ENCODE results near the gene HLCS. TPM values are rescaled to one million over a fixed set of nuclear protein-coding genes. Genes with fewer than 3 reads are reported as not detected.

Gene HLCS
- total and polyA plus RNA-seq, 2 of the 8 experiments (the other 6 are each of a cell fraction or from before 2014, with no cell fraction given) = 4.7 to 12.2 TPM

- WGBS, 2 experiments (ENCODE audit: extremely low coverage in 1 of 2, insufficient coverage in 1 of 2, insufficient read length in 1 of 2, insufficient replicate concordance in 2 of 2, low coverage in 1 of 2, low lambda C conversion rate in 2 of 2, missing lambda C conversion rate in 1 of 2) = 94% methylated on average over 3 of the region's 3 CpGs; no CpG with 5 or more reads in 1 of the 2 experiments
- no peak for TF ChIP-seq TAF7 (optimal IDR thresholded peaks at IDR 0.05; ENCODE audit: borderline replicate concordance, low read depth, low read length)
- TF ChIP-seq POU5F1 (IDR thresholded peaks at IDR 0.05; ENCODE audit: low read depth, low read length) = no peak
- no peak for TF ChIP-seq TCF12 (IDR thresholded peaks at IDR 0.05; ENCODE audit: low read depth, low read length)
- no peak for TF ChIP-seq ASH2L (IDR thresholded peaks at IDR 0.05; ENCODE audit: low read length)
- TF ChIP-seq ATF2 (IDR thresholded peaks at IDR 0.05; ENCODE audit: low read length) = no peak
- TF ChIP-seq POLR2A (IDR thresholded peaks at IDR 0.05; ENCODE audit: control extremely low read depth in 1 of 2, low read depth in 2 of 2, low read length in 2 of 2) = no peak
- no peak for TF ChIP-seq CREB1 (IDR thresholded peaks at IDR 0.05)
Measured at GRCh38 chr21:36813052-36813451, 153.4 kb downstream of the HLCS start.

More at GRCh38 chr21:36813052-36813451, 153.4 kb downstream of the HLCS start:
- no peak for DNase-seq (ENCODE audit: low read depth in 1 of 2, low spot score in 2 of 2)
- Histone ChIP-seq H3K14ac (ENCODE audit: insufficient read length) (no peak overlapping the region), H2AFZ (ENCODE audit: low read length) (no peak overlapping the region), H2BK120ac (replicated peaks; ENCODE audit: low read depth, low read length) (no peak overlapping the region), H2BK15ac (ENCODE audit: low read length) (no peak overlapping the region), H2BK12ac (ENCODE audit: low read depth, low read length) (no peak overlapping the region), H3K4me2 (ENCODE audit: insufficient read depth in 1 of 2, low read depth in 2 of 2, low read length in 2 of 2) (no peak overlapping the region), H3K4ac (replicated peaks; ENCODE audit: insufficient read length, low read depth, low read length) (no peak overlapping the region), H3K27me3 (replicated peaks in 1 of 4; ENCODE audit: control insufficient read depth in 3 of 4, extremely low read depth in 1 of 4, insufficient read depth in 3 of 4, low read length in 3 of 4) (no peaks in the 10 kb centered on the region), H4K91ac (replicated peaks; ENCODE audit: insufficient read length, low read length) (no peak overlapping the region), H4K8ac (ENCODE audit: extremely low read depth, insufficient read depth, low read length) (no peak overlapping the region), H4K20me1 (replicated peaks in 1 of 2; ENCODE audit: control insufficient read depth in 1 of 2, insufficient read depth in 2 of 2, low read length in 2 of 2) (no peaks in the 10 kb centered on the region), H3K56ac (replicated peaks; ENCODE audit: insufficient read length, low read depth, low read length) (no peak overlapping the region), H4K5ac (ENCODE audit: insufficient read length, low read depth, low read length) (no peak overlapping the region), H3K9me3 (ENCODE audit: insufficient read depth in 2 of 2, low read depth in 1 of 2, low read length in 1 of 2) (no peaks in the 10 kb centered on the region), H3K79me1 (ENCODE audit: low read depth, low read length) (no peaks in the 10 kb centered on the region), H3K18ac (ENCODE audit: extremely low read depth, low read length) (no peak overlapping the region), H3K9ac (replicated peaks in 1 of 4; ENCODE audit: extremely low read depth in 1 of 4, low read depth in 3 of 4, low read length in 3 of 4) (no peak overlapping the region), H2BK5ac (ENCODE audit: low read depth, low read length) (no peak overlapping the region), H2BK20ac (ENCODE audit: low read length) (no peak overlapping the region), H3K23ac (ENCODE audit: insufficient read length) (no peak overlapping the region), H2AK5ac (ENCODE audit: low read depth, low read length) (no peak overlapping the region), H3K4me1 (replicated peaks in 1 of 4; ENCODE audit: control insufficient read depth in 3 of 4, insufficient read depth in 4 of 4, low read length in 3 of 4) (no peaks in the 10 kb centered on the region), H3K36me3 (ENCODE audit: control insufficient read depth in 2 of 4, insufficient read depth in 4 of 4, low read length in 3 of 4) (no peaks in the 10 kb centered on the region), H3K27ac (ENCODE audit: low read depth, low read length) (no peak overlapping the region), H3K23me2 (ENCODE audit: low read depth, low read length) (no peaks in the 10 kb centered on the region), H3K4me3 (ENCODE audit: extremely low read depth in 1 of 4, insufficient read depth in 2 of 4, low read depth in 3 of 4, low read length in 4 of 4) (no peak overlapping the region), H3K79me2 (ENCODE audit: control insufficient read depth in 1 of 2, insufficient read depth in 2 of 2, low read length in 2 of 2) (no peaks in the 10 kb centered on the region)
- no peak for FAIRE-seq
- POLR2A ChIA-PET (ENCODE audit: partially characterized antibody) = interaction anchor here (1.3 kb wide), 1 partner anchor 102 kb away, joined by 3 read pairs; no protein-coding TSS in a partner anchor
- CTCF ChIA-PET (ENCODE audit: partially characterized antibody) = interaction anchor here (0.5 to 1.3 kb wide), 4 partner anchors 9 to 215 kb away, joined by 3 to 4 read pairs (median 4); no protein-coding TSS in a partner anchor

Measured in H1 (cell line).